HG03108 (cell line): Measurements from ENCODE around the gene TBC1D2.
"Not testable (repeated sequence)": the region's sequence is repeated elsewhere in the genome, so short reads cannot be mapped to it uniquely, and the experiment has no call there.

Experiments used
- ATAC-seq: cut with Tn5 transposase; IDR thresholded peaks from one replicate; pipeline ENCODE4 v1.9.1; 2021; ENCODE audit warnings: moderate library complexity; ENCODE audit not compliant: unreplicated experiment

The TBC1D2 gene

GRCh38 chr9:98191671-98192502 lies 63.6 kb downstream of the TBC1D2 start:
- ATAC-seq, result no peak

- ATAC-seq, result no peak
Measured at GRCh38 chr9:98191181-98191608, 64.3 kb downstream of the TBC1D2 start.

- no peak for ATAC-seq
Measured at GRCh38 chr9:98190757-98191105, 64.7 kb downstream of the TBC1D2 start.

GRCh38 chr9:98189412-98189811 lies 66.0 kb downstream of the TBC1D2 start:
- ATAC-seq, result no peak

- ATAC-seq, result no peak
Measured at GRCh38 chr9:98187926-98188325, 67.5 kb downstream of the TBC1D2 start.

GRCh38 chr9:98186236-98186635 lies 69.2 kb downstream of the TBC1D2 start:
- ATAC-seq, result no peak

GRCh38 chr9:98185611-98186171 lies 69.8 kb downstream of the TBC1D2 start:
- no peak for ATAC-seq

GRCh38 chr9:98185021-98185567 lies 70.4 kb downstream of the TBC1D2 start:
- no peak for ATAC-seq

GRCh38 chr9:98184326-98184725 lies 71.1 kb downstream of the TBC1D2 start:
- no peak for ATAC-seq

- no peak for ATAC-seq
Measured at GRCh38 chr9:98182889-98183599, 72.4 kb downstream of the TBC1D2 start.

- no peak for ATAC-seq
Measured at GRCh38 chr9:98182069-98182820, 73.2 kb downstream of the TBC1D2 start.

- ATAC-seq, result no peak
Measured at GRCh38 chr9:98181746-98182068, 73.7 kb downstream of the TBC1D2 start.

GRCh38 chr9:98180996-98181395 lies 74.5 kb downstream of the TBC1D2 start:
- ATAC-seq, result no peak

- ATAC-seq, result no peak
Measured at GRCh38 chr9:98178874-98179850, 76.3 kb downstream of the TBC1D2 start.

- ATAC-seq, result no peak
Measured at GRCh38 chr9:98176391-98177259, 78.8 kb downstream of the TBC1D2 start.

GRCh38 chr9:98175762-98176161 lies 79.7 kb downstream of the TBC1D2 start:
- ATAC-seq, result no peak

GRCh38 chr9:98175028-98175569 lies 80.3 kb downstream of the TBC1D2 start:
- no peak for ATAC-seq

- not testable (repeated sequence) for ATAC-seq
Measured at GRCh38 chr9:98174502-98174918, 80.9 kb downstream of the TBC1D2 start.

- no peak for ATAC-seq
Measured at GRCh38 chr9:98173181-98173580, 82.3 kb downstream of the TBC1D2 start.
